Measurements from ENCODE around the gene SKIC3. TPM values are rescaled to one million over a fixed set of nuclear protein-coding genes. Genes with fewer than 3 reads are reported as not detected.

The SKIC3 gene
- total RNA-seq, 1 donor from 2014 or later, result 116 TPM

DNA sequence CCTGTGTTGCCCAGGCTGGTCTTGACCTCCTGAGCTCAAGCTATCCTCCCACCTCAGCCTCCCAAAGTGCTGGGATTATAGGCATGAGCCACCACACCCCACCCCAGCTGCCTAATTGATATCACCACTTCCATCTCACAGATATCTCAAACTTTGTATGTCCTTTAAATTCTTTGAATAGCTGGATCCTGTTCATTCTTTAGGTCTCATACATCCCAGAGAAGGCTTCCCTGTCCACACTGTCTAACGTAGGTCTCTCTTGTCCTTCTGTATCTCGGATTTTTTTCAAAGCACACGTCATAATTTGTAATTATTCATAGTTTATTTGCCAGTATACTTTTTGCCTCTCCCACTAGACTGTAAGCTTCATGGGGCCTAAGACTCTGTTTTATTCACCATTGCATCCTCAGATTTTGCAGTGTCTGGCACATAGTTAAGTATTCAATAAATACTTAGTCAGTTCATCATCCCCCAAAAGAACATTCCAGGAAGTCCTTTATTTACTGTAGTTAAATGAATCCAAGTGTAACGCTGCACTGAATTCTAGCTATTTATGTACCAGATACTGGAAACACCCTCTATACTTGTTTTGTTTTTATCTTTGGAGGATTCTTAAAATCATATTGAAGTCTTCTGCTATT, 10.6 kb upstream of the SKIC3 start:
- Mint-ChIP-seq H3K9me3 (ENCODE audit: low read depth) (peaks cover 5% of the 10 kb centered on the region), H3K27ac (ENCODE audit: unreplicated experiment) (peak overlapping the region; percentile 71), H3K4me1 (ENCODE audit: low read depth) (peaks cover 15% of the 10 kb centered on the region), H3K36me3 (ENCODE audit: low read depth) (peaks cover 9% of the 10 kb centered on the region), H3K27me3 (ENCODE audit: low read depth) (no peaks in the 10 kb centered on the region), H3K4me3 (ENCODE audit: unreplicated experiment) (no peak overlapping the region)
- TF ChIP-seq, protein P1, sequence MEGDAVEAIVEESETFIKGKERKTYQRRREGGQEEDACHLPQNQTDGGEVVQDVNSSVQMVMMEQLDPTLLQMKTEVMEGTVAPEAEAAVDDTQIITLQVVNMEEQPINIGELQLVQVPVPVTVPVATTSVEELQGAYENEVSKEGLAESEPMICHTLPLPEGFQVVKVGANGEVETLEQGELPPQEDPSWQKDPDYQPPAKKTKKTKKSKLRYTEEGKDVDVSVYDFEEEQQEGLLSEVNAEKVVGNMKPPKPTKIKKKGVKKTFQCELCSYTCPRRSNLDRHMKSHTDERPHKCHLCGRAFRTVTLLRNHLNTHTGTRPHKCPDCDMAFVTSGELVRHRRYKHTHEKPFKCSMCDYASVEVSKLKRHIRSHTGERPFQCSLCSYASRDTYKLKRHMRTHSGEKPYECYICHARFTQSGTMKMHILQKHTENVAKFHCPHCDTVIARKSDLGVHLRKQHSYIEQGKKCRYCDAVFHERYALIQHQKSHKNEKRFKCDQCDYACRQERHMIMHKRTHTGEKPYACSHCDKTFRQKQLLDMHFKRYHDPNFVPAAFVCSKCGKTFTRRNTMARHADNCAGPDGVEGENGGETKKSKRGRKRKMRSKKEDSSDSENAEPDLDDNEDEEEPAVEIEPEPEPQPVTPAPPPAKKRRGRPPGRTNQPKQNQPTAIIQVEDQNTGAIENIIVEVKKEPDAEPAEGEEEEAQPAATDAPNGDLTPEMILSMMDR (IDR thresholded peaks at IDR 0.05), result no peak
- no peak for DNase-seq (ENCODE audit: low spot score)

DNA sequence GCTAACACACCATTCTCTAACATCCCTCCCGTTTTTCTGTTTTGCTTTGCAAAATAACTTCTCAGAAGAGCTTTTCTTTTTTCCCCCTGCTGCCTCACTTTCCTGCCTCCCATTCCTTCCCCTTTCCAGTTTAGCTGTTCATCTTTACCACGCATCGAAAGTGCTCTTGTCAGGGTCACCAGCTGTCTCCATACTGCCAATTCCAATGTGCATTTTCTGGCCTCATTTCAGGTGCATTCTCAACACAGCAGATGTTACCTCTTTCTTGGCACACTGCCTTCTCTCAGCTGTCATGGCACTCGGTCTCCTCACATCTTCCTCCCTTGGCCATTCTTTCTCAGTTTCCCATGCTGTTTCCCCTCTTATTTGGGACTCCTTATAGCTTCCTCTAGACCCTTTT, 9.7 kb upstream of the SKIC3 start:
- H3K27ac Mint-ChIP-seq (ENCODE audit: unreplicated experiment), result no peak overlapping the region
- peaks cover 9% of the 10 kb centered on the region for H3K36me3 Mint-ChIP-seq (ENCODE audit: low read depth)
- H3K9me3 Mint-ChIP-seq (ENCODE audit: low read depth), result peaks cover 5% of the 10 kb centered on the region
- H3K4me3 Mint-ChIP-seq (ENCODE audit: unreplicated experiment), result no peak overlapping the region
- H3K27me3 Mint-ChIP-seq (ENCODE audit: low read depth), result no peaks in the 10 kb centered on the region
- TF ChIP-seq, protein P1 (IDR thresholded peaks at IDR 0.05), result no peak
- H3K4me1 Mint-ChIP-seq (ENCODE audit: low read depth), result peaks cover 15% of the 10 kb centered on the region
- no peak for DNase-seq (ENCODE audit: low spot score)

DNA sequence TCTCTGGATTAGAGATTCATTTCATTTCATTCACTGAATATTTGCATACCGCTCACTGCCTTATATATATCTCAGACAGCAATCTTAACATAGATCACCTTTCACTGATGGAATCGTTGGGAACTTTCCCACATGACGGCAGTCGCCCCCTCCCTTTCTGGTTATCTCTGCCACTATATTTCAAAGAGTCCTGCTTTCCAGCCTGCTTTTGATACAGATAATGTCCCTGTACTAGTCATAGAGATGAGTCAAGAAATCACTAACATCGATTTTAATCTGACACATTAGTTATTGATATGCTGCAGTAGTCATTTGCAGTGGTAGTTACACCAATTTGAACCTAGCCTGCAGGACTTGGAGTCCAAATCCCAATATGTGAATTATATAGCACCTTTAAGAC, 8.6 kb upstream of the SKIC3 start:
- Mint-ChIP-seq H3K9me3 (ENCODE audit: low read depth) (peaks cover 5% of the 10 kb centered on the region), H3K4me1 (ENCODE audit: low read depth) (peaks cover 15% of the 10 kb centered on the region), H3K4me3 (ENCODE audit: unreplicated experiment) (no peak overlapping the region), H3K27me3 (ENCODE audit: low read depth) (no peaks in the 10 kb centered on the region), H3K36me3 (ENCODE audit: low read depth) (peaks cover 9% of the 10 kb centered on the region), H3K27ac (ENCODE audit: unreplicated experiment) (no peak overlapping the region)
- no peak for DNase-seq (ENCODE audit: low spot score)
- TF ChIP-seq, protein P1 (IDR thresholded peaks at IDR 0.05), result no peak

DNA sequence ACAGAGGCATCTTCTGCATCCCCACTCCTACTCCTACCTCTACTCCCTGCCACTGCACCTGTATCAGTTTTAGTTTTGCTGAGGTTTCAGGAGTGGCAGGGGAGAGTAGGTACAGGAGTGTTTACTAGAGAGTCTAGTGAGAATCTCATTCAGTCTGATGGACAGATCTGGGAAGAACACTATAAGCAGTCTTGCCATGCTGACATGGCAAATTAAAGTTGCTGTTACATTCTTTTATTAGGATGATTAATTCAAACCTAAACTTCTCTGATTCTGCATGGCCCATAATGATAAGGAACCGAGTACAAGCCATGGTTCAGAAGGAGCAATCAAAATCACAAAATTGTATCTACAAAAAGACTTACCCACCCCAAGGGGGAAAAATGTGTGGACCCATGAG, 7.5 kb upstream of the SKIC3 start:
- H3K27me3 Mint-ChIP-seq (ENCODE audit: low read depth), result no peaks in the 10 kb centered on the region
- DNase-seq (ENCODE audit: low spot score), result no peak
- peaks cover 5% of the 10 kb centered on the region for H3K9me3 Mint-ChIP-seq (ENCODE audit: low read depth)
- no peak overlapping the region for H3K4me3 Mint-ChIP-seq (ENCODE audit: unreplicated experiment)
- H3K4me1 Mint-ChIP-seq (ENCODE audit: low read depth), result peaks cover 21% of the 10 kb centered on the region
- no peak overlapping the region for H3K27ac Mint-ChIP-seq (ENCODE audit: unreplicated experiment)
- TF ChIP-seq, protein P1 (IDR thresholded peaks at IDR 0.05), result no peak
- H3K36me3 Mint-ChIP-seq (ENCODE audit: low read depth), result peaks cover 3% of the 10 kb centered on the region

DNA sequence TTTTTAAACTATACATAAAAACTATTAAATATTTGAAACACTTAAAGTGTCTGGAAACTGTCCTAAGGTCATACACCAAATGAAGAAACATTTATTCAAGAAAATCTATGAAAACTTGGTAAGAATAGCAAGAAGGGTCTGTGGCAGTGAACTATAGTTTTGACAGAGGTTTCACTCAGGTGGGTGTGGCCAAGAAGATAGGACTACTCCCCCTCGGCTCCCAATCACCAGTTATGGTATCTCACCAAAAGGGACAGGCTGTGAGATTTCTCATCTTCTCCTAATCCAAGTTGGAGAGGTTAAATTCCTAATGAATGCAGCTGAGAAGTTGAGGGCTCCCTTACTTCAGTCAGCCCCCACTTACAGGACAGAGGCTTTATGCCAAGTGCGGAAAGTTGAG, 3.1 kb upstream of the SKIC3 start:
- Mint-ChIP-seq H3K4me1 (ENCODE audit: low read depth) (peaks cover 32% of the 10 kb centered on the region), H3K36me3 (ENCODE audit: low read depth) (peaks cover 3% of the 10 kb centered on the region), H3K9me3 (ENCODE audit: low read depth) (no peaks in the 10 kb centered on the region), H3K4me3 (ENCODE audit: unreplicated experiment) (peak overlapping the region; percentile 19), H3K27me3 (ENCODE audit: low read depth) (no peaks in the 10 kb centered on the region), H3K27ac (ENCODE audit: unreplicated experiment) (peak overlapping the region; percentile 22)
- TF ChIP-seq, protein P1 (IDR thresholded peaks at IDR 0.05), result no peak
- DNase-seq (ENCODE audit: low spot score), result no peak

Measured in chondrocyte (in vitro differentiated cells).